OCI-LY7 (cell line): ENCODE measurements around the gene APBB1IP.

Experiments
- CTCF ChIP-seq: fragments of 200-600 bp; sonication (generic); conservative IDR thresholded peaks from 2 replicates; pipeline ENCODE4 v1.5.1; 2014; ENCODE audit warnings: mild to moderate bottlenecking, antibody characterized with exemption, low read length, moderate library complexity, mixed read lengths
- EZH2phosphoT487 ChIP-seq: fragments of 200-600 bp; sonication (generic); IDR thresholded peaks from 2 replicates; pipeline ENCODE4 v1.6.1; 2018; ENCODE audit warnings: low read depth, borderline replicate concordance, mild to moderate bottlenecking, mixed run types, antibody characterized with exemption, low read length, moderate library complexity, mixed read lengths

- TF ChIP-seq CTCF (no peak), EZH2phosphoT487 (no peak)
Observed at GRCh38 chr10:26432938-26433337, 5.2 kb upstream of the APBB1IP start.
